ENCODE results near the gene ZNF485. TPM values are rescaled to one million over a fixed set of nuclear protein-coding genes. Genes with fewer than 3 reads are reported as not detected.

The ZNF485 gene
- total and polyA plus RNA-seq, 10 of the 15 experiments (the other 5 are each of a cell fraction or from before 2014, with no cell fraction given): 3.2 to 7.6 (median 5.1) TPM

- ATAC-seq: no peak
- FAIRE-seq: no peak
- POLR2A ChIA-PET: no interaction called here
- no peaks in the 10 kb centered on the region for H3K27me3 ChIP-seq (replicated peaks in 1 of 2; ENCODE audit: control insufficient read depth in 2 of 2, insufficient read depth in 2 of 2, low read length in 1 of 2)
- no peaks in the 10 kb centered on the region for H3K36me3 ChIP-seq (ENCODE audit: control insufficient read depth in 2 of 2, insufficient read depth in 2 of 2, low read length in 1 of 2)
- SMC1A ChIA-PET (ENCODE audit: uncharacterized antibody, unreplicated experiment): no interaction called here
- 70% methylated on average over 5 of the region's 5 CpGs for WGBS (ENCODE audit: insufficient coverage, insufficient replicate concordance, low lambda C conversion rate, missing lambda C conversion rate)
- no peak overlapping the region for H3K27ac ChIP-seq (ENCODE audit: control insufficient read depth, insufficient read depth)
- in situ Hi-C loops (cut with MboI) (no loop called here), intact Hi-C loops (cut with micrococcal nuclease; ENCODE audit: unreplicated experiment) (no loop called here)
- no peaks in the 10 kb centered on the region for H3K79me2 ChIP-seq (ENCODE audit: control insufficient read depth, insufficient read depth, low read length)
- no peak for DNase-seq (ENCODE audit: low read depth, low spot score)
- no TSS peak for BruUV-seq (replicated peaks)
- RAD21 ChIA-PET (ENCODE audit: unreplicated experiment): no interaction called here
- no peak overlapping the region for H3K4me2 ChIP-seq (ENCODE audit: control insufficient read depth, insufficient read depth)
- no peak overlapping the region for H3K4me3 ChIP-seq
- peaks cover 5% of the 10 kb centered on the region; the same call in 2 of the 3 replicates for H3K9me3 ChIP-seq (replicated peaks; ENCODE audit: control insufficient read depth, insufficient read depth, low read length)
- CTCF ChIA-PET: interaction anchor here (0.6 to 0.9 kb wide), 2 partner anchors 21 to 53 kb away, joined by 3 read pairs; no protein-coding TSS in a partner anchor
- H2AFZ ChIP-seq (ENCODE audit: control insufficient read depth, low read depth, low read length): no peak overlapping the region
- no peak for TF ChIP-seq SMC3 (IDR thresholded peaks at IDR 0.05; ENCODE audit: borderline replicate concordance, low read length)
- no peak for TF ChIP-seq POLR2AphosphoS2 (IDR thresholded peaks at IDR 0.05; ENCODE audit: low read depth, low read length)
- no peak for TF ChIP-seq PBX3 (IDR thresholded peaks at IDR 0.05; ENCODE audit: insufficient replicate concordance, low read depth, low read length)
- TF ChIP-seq ZNF622 (IDR thresholded peaks at IDR 0.05): no peak
- no peak for TF ChIP-seq MEF2A (IDR thresholded peaks at IDR 0.05; ENCODE audit: insufficient read depth, low read depth, low read length)
- TF ChIP-seq STAT3 (IDR thresholded peaks at IDR 0.05; ENCODE audit: low read depth, low read length): no peak
- no peak for TF ChIP-seq NFYB (IDR thresholded peaks at IDR 0.05; ENCODE audit: insufficient read depth, low read depth, low read length)
- no peak for TF ChIP-seq RELA (IDR thresholded peaks at IDR 0.05; ENCODE audit: borderline replicate concordance, partially characterized antibody)
- TF ChIP-seq PML (IDR thresholded peaks at IDR 0.05; ENCODE audit: low read length): no peak
- no peak for TF ChIP-seq ZNF592 (IDR thresholded peaks at IDR 0.05)
- TF ChIP-seq ASH2L (IDR thresholded peaks at IDR 0.05; ENCODE audit: borderline replicate concordance, low read depth): no peak
- no peak for TF ChIP-seq NR2F1 (conservative IDR thresholded peaks at IDR 0.05)
- no peak for TF ChIP-seq FOXK2 (IDR thresholded peaks at IDR 0.05)
- no peak for TF ChIP-seq RCOR1 (conservative IDR thresholded peaks at IDR 0.05; ENCODE audit: low read depth, low read length)
- H3K4me1 ChIP-seq (ENCODE audit: control insufficient read depth, insufficient read depth, low read length): peaks cover 18% of the 10 kb centered on the region
- H4K20me1 ChIP-seq (ENCODE audit: control insufficient read depth, insufficient read depth): no peaks in the 10 kb centered on the region
- no peak overlapping the region for H3K9ac ChIP-seq (ENCODE audit: control insufficient read depth, insufficient read depth, low read length)
Measured at GRCh38 chr10:43591303-43591904, 14.8 kb upstream of the ZNF485 start.
